GM12801 (cell line): ENCODE data around the gene HIGD2A.

Source experiments
- CTCF ChIP-seq: IDR thresholded peaks from one replicate; pipeline ENCODE4 v1.5.1; 2011; ENCODE audit warnings: control low read depth; ENCODE audit not compliant: insufficient read length; ENCODE audit errors: extremely low read depth

The HIGD2A gene

GRCh38 chr5:176383961-176384360 is 4.6 kb upstream of the HIGD2A start:
- no peak for TF ChIP-seq CTCF

DNA sequence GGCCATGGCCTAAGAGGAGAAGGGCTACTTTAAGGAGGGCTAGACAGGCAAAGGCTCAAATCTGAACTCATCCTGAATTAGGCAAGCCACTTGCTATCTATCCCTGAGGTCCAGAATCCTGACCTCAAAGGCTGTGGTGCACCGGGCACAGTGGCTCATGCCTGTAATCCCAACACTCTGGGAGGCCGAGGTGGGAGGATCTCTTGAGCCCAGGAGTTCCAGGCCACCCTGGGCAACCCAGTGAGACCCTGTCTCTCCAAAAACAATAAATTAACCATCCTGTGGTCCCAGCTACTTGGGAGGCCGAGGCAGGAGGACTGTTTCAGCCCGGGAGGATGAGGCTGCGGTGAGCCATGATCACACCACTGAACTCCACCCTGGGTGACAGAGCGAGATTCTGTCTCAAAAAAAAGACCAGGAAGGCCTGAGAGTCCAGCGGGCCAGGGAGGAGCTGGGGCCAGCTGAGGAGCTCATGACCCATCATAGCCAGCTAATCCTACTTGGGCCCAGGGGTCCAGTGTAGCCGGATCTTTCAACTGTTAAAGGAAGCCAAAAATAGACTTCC is 4.1 kb upstream of the HIGD2A start:
- no peak for TF ChIP-seq CTCF

- no peak for TF ChIP-seq CTCF
These were observed 3.6 kb upstream of the HIGD2A start for GRCh38 chr5:176384991-176385390.

GRCh38 chr5:176386491-176386890 is 2.1 kb upstream of the HIGD2A start:
- no peak for TF ChIP-seq CTCF

DNA sequence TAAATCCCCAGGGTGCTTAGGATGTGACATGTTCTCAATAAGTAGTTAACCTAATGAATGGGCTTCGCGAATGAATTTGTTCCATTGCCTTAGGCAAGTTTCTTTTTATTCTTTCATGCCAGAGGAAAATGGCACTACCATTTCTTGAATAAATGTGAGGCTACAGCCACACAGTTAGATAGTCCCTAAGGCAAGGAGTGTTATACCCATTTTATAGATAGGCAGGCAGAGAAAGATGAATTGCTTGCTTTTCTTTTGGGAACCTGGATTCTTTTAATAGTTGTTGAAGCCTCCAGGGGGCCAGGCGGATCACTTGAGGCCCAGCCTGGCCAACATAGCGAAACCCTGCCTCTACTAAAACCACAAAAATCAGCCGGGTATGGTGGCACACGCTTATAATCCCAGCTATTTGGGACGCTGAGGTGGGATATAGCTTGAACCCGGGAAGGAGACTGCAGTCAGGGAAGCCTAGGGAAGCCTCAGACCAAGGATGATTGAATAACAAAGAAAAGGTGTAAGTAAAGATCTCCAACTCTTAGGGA is 1.1 kb upstream of the HIGD2A start:
- TF ChIP-seq CTCF, result no peak

GRCh38 chr5:176388003-176388443 is 528 bp upstream of the HIGD2A start:
- TF ChIP-seq CTCF, result no peak

- no peak for TF ChIP-seq CTCF
These were observed 878 bp downstream of the HIGD2A start for GRCh38 chr5:176389135-176390123.
